ENCODE results near the gene ZNF385A.

ZNF385A gene

GRCh38 chr12:54381136-54381535 lies 3.4 kb downstream of the ZNF385A start:
- TF ChIP-seq REST (IDR thresholded peaks at IDR 0.05; ENCODE audit: low read depth) (no peak), CREB1 (IDR thresholded peaks at IDR 0.05; ENCODE audit: low read depth) (no peak), TEAD4 (IDR thresholded peaks at IDR 0.05) (no peak), MAX (IDR thresholded peaks at IDR 0.05) (no peak), FOXM1 (IDR thresholded peaks at IDR 0.05; ENCODE audit: borderline replicate concordance, low read depth) (no peak), CEBPB (IDR thresholded peaks at IDR 0.05) (no peak), EP300 (IDR thresholded peaks at IDR 0.05; ENCODE audit: borderline replicate concordance) (no peak), USF1 (IDR thresholded peaks at IDR 0.05) (no peak), TCF12 (IDR thresholded peaks at IDR 0.05; ENCODE audit: low read depth) (no peak), NFIC (IDR thresholded peaks at IDR 0.05) (no peak), EGR1 (IDR thresholded peaks at IDR 0.05) (no peak), YY1 (IDR thresholded peaks at IDR 0.05; ENCODE audit: low read depth) (no peak), TAF1 (IDR thresholded peaks at IDR 0.05; ENCODE audit: low read depth) (no peak), ZBTB7A (IDR thresholded peaks at IDR 0.05; ENCODE audit: low read depth) (no peak), RAD21 (IDR thresholded peaks at IDR 0.05; ENCODE audit: low read depth) (no peak)

- TF ChIP-seq YY1 (IDR thresholded peaks at IDR 0.05; ENCODE audit: low read depth): peak; percentile 77
- TF ChIP-seq TEAD4 (IDR thresholded peaks at IDR 0.05): no peak
- peak; percentile 60 for TF ChIP-seq FOXM1 (IDR thresholded peaks at IDR 0.05; ENCODE audit: borderline replicate concordance, low read depth)
- peak; percentile 100 for TF ChIP-seq ZBTB7A (IDR thresholded peaks at IDR 0.05; ENCODE audit: low read depth)
- TF ChIP-seq NFIC (IDR thresholded peaks at IDR 0.05): peak; percentile 5; the same call in 1 of the 2 replicates
- 0 out of 2 replicates have a peak, but pooled peaks have one; percentile 21 for TF ChIP-seq EP300 (IDR thresholded peaks at IDR 0.05; ENCODE audit: borderline replicate concordance)
- peak; percentile 67 for TF ChIP-seq EGR1 (IDR thresholded peaks at IDR 0.05)
- TF ChIP-seq TCF12 (IDR thresholded peaks at IDR 0.05; ENCODE audit: low read depth): no peak; the same call in 1 of the 2 replicates
- TF ChIP-seq CREB1 (IDR thresholded peaks at IDR 0.05; ENCODE audit: low read depth): no peak
- TF ChIP-seq REST (IDR thresholded peaks at IDR 0.05; ENCODE audit: low read depth): no peak
- peak; percentile 43; the same call in 1 of the 2 replicates for TF ChIP-seq TAF1 (IDR thresholded peaks at IDR 0.05; ENCODE audit: low read depth)
- TF ChIP-seq RAD21 (IDR thresholded peaks at IDR 0.05; ENCODE audit: low read depth): peak; percentile 98
- TF ChIP-seq USF1 (IDR thresholded peaks at IDR 0.05): no peak
- 0 out of 2 replicates have a peak, but pooled peaks have one; percentile 12 for TF ChIP-seq CEBPB (IDR thresholded peaks at IDR 0.05)
- peak; percentile 90 for TF ChIP-seq MAX (IDR thresholded peaks at IDR 0.05)
Measured at GRCh38 chr12:54379398-54380201, 4.9 kb downstream of the ZNF385A start.

GRCh38 chr12:54378796-54379397 lies 5.6 kb downstream of the ZNF385A start:
- TF ChIP-seq TEAD4 (IDR thresholded peaks at IDR 0.05): no peak
- no peak for TF ChIP-seq REST (IDR thresholded peaks at IDR 0.05; ENCODE audit: low read depth)

Data from Ishikawa (cell line).